Suppressor macrophage treated with lipopolysaccharide for 4 hours (primary cell): Measurements from ENCODE around the gene LIG1.

Experiments used
- DNase-seq: peaks from one replicate; pipeline ENCODE4 v3.0.0-alpha.2; 2020

LIG1 gene

GRCh38 chr19:48169939-48170803 lies at the start of gene LIG1, which contains the start of gene ZSWIM9:
Gene LIG1, minus strand, starts transcription at chr19:48170344. Its CDS starts 4,778 bp downstream, at chr19:48165566.
Gene ZSWIM9, plus strand, starts transcription at chr19:48170680. Its CDS starts 1,123 bp downstream, at chr19:48171803.
- DNase-seq: peak; percentile 97

GRCh38 chr19:48218997-48219396 lies 48.9 kb upstream of the LIG1 start:
- DNase-seq: no peak

GRCh38 chr19:48216933-48217332 lies 46.8 kb upstream of the LIG1 start:
- no peak for DNase-seq

GRCh38 chr19:48213959-48214358 lies 43.8 kb upstream of the LIG1 start:
- no peak for DNase-seq

- DNase-seq: no peak
These were observed 39.9 kb upstream of the LIG1 start for GRCh38 chr19:48210005-48210404.

GRCh38 chr19:48206397-48207093 lies 36.4 kb upstream of the LIG1 start:
- DNase-seq: peak; percentile 57

GRCh38 chr19:48203794-48204628 lies 33.9 kb upstream of the LIG1 start:
- peak; percentile 94 for DNase-seq

- DNase-seq: peak; percentile 4
These were observed 33.2 kb upstream of the LIG1 start for GRCh38 chr19:48203222-48203793.

- no peak for DNase-seq
These were observed 27.0 kb upstream of the LIG1 start for GRCh38 chr19:48196933-48197665.

GRCh38 chr19:48196321-48196763 lies 26.2 kb upstream of the LIG1 start:
- DNase-seq: no peak

- no peak for DNase-seq
These were observed 25.0 kb upstream of the LIG1 start for GRCh38 chr19:48194844-48195830.

GRCh38 chr19:48194041-48194843 lies 24.1 kb upstream of the LIG1 start:
- peak; percentile 34 for DNase-seq

GRCh38 chr19:48192750-48193149 lies 22.6 kb upstream of the LIG1 start:
- DNase-seq: no peak

GRCh38 chr19:48190885-48191284 lies 20.7 kb upstream of the LIG1 start:
- no peak for DNase-seq

- DNase-seq: no peak
These were observed 20.2 kb upstream of the LIG1 start for GRCh38 chr19:48190288-48190884.

GRCh38 chr19:48186541-48186991 lies 16.4 kb upstream of the LIG1 start:
- no peak for DNase-seq

- no peak for DNase-seq
These were observed 15.9 kb upstream of the LIG1 start for GRCh38 chr19:48186015-48186414.

GRCh38 chr19:48183356-48183755 lies 13.2 kb upstream of the LIG1 start:
- DNase-seq: no peak

- no peak for DNase-seq
These were observed 12.3 kb upstream of the LIG1 start for GRCh38 chr19:48182434-48182833.
